ENCODE results near the gene ALMS1. TPM values are rescaled to one million over a fixed set of nuclear protein-coding genes. Genes with fewer than 3 reads are reported as not detected.

The ALMS1 gene
- total RNA-seq (2022; extraction: Qiagen RNA extraction), result 8.5 to 10.2 TPM (median 9.4 TPM) in 5 replicates

GRCh38 chr2:73385504-73386341 is at the start of gene ALMS1:
TSS of gene ALMS1 (plus strand) at chr2:73385836. CDS start at chr2:73385869, 33 bp downstream.

GRCh38 chr2:73642338-73643018 is 256.8 kb downstream of the ALMS1 start, which contains the start of gene NAT8:
TSS of gene NAT8 (minus strand) at chr2:73642422. CDS start at chr2:73641628, 794 bp downstream.

Other genes starting within 250 kb of the ALMS1 start
- 0.02 to 0.03 TPM in 2 of 5 replicates, not detected in the others for gene NOTO, start 183.3 kb upstream of the ALMS1 start, total RNA-seq (2022; extraction: Qiagen RNA extraction)
- 53.7 to 59.9 TPM (median 55.8 TPM) in 5 replicates for gene SMYD5, start 171.6 kb upstream of the ALMS1 start, total RNA-seq (2022; extraction: Qiagen RNA extraction)
- 16.6 to 26.1 TPM (median 24.2 TPM) in 5 replicates for gene PRADC1, start 152.6 kb upstream of the ALMS1 start, total RNA-seq (2022; extraction: Qiagen RNA extraction)
- gene CCT7, start 151.5 kb upstream of the ALMS1 start, total RNA-seq (2022; extraction: Qiagen RNA extraction), result 572 to 977 TPM (median 585 TPM) in 5 replicates
- gene FBXO41, start 101.4 kb upstream of the ALMS1 start, total RNA-seq (2022; extraction: Qiagen RNA extraction), result 4.1 to 6.4 TPM (median 5.5 TPM) in 5 replicates
- 0.07 to 0.32 TPM (median 0.17 TPM) in 5 replicates for gene EGR4, start 92.3 kb upstream of the ALMS1 start, total RNA-seq (2022; extraction: Qiagen RNA extraction)

Data from A549 treated with CORT108297 at 1 μM for 4 hours (cell line).